ENCODE data around the gene ST7.
A peak's percentile ranks its signal among the peaks of the same experiment; 100 is the strongest.
"Not testable (repeated sequence)": the region's sequence is repeated elsewhere in the genome, so short reads cannot be mapped to it uniquely, and the experiment has no call there.

The ST7 gene

DNA sequence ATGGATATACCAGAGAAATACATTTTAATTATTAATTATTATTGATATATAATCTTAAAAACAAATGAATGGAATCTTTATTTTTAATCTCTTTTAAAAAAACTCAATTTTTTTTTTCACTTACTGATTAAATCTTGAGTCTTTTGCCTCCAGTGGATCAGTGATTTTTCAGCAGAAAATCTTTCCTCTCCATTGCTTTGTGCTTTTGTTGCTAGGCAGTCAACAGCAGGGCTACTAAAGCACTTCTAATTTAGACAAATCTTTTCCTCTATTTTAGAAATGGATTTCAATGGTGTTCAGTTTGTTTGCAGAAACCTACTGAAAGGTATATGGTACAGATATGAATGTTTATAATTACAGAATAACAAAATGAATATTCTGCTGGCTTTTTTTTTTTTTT lies 143.6 kb downstream of the ST7 start:
- no peak for DNase-seq (ENCODE audit: low read depth)

- DNase-seq (ENCODE audit: low read depth) = no peak
Measured at GRCh38 chr7:117097860-117098259, 144.6 kb downstream of the ST7 start.

GRCh38 chr7:117098457-117098856 lies 145.2 kb downstream of the ST7 start:
- peak; percentile 95 for DNase-seq (ENCODE audit: low read depth)

DNA sequence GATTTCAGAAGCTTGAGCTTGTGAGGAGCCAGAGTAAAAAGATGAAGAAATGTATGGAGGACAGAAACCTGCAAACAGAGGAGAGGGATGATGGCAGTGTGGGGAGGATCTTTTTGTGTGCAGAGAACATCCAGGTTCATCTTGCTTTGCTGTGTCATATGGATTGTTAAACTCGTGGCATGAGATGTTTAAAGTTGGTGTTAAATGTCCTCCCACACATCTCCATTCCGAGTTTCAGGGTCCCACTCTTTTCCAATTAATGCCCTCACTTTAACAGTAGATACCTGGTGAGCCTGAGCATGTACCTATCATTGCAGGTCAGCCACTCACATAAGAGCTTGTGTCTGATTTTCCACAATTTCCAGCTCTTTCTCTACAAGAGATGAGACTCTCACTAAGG lies 147.7 kb downstream of the ST7 start:
- DNase-seq (ENCODE audit: low read depth) = no peak

DNA sequence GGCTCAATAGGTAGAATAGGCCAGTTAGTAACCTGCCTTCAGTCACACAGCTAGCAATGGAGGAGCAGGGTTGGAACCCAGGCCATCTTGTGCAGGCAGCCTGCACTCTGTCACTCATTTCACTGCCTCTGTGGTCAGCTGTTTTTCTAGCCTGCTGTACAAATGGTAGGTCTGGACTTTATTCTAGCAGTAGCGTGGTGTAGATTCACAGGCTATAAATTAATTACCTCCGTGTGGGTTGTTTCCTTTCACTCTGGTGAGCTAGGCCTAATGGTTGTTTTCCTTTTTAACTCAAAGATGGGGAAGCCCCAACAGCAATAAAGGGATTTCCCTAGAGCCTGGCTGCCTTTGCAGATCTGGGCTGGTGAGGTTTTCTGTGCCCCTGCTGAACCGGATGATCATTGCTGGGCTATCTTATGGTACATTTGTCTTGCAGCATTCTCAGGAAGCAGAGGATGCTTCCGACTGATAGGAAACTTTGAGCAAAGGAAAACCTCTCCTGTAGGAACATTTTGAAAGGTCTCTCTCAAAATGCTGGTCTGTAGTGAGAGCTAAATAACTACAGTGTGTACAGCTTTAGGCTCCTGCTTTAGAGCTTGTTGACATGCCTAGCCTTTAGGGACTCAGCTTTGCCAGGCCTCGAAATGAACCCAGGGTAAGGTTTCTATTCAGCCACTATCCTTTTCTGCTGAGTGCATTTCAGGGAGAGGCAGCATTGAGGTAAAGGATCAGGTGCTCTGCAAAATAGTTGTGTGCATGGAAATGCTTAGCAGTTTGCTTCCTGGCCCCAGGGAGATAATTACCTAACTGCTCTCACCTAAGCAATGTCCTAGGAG lies 157.4 kb downstream of the ST7 start:
- no peak for DNase-seq (ENCODE audit: low read depth)

DNA sequence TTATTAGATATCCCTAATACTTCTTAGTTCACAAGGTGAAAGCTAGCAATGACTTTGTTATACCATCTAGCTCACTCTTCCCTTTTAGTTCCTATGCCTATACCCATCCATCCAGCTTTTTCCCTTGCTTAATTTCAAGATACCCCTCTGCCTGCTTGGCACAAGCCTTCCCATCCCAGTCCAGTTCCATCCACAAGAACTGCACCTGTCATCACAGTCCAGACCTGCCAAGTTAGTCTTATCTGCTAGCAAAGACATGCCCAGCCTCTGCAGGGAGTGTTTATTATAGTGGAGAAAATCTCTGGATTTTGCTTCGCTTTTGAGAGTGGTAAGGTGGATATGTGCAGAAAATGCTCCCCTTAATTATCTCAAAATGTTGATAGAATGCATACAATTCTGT lies 158.2 kb downstream of the ST7 start:
- no peak for DNase-seq (ENCODE audit: low read depth)

GRCh38 chr7:117112640-117113039 lies 159.3 kb downstream of the ST7 start:
- no peak for DNase-seq (ENCODE audit: low read depth)

GRCh38 chr7:117113871-117114270 lies 160.6 kb downstream of the ST7 start:
- DNase-seq (ENCODE audit: low read depth) = no peak

DNA sequence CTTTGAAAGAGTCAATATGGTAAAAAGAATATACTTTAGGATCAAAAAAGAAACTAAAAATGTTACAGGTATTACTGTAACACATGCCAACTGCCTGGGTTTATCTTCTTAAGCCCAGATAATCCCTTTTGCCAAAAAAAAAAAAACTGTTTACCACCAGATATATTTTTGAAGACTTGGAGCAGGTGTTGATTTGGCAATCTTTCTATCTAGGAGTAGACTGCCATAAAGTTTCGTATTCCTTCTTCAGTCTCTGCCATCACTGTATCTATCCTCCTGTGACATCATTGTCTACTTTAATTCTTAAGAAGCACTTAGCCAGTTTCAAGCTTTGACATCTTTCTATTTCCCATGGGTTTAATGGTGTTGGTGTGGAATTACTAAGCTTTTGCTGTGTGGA lies 161.0 kb downstream of the ST7 start:
- DNase-seq (ENCODE audit: low read depth) = no peak

DNA sequence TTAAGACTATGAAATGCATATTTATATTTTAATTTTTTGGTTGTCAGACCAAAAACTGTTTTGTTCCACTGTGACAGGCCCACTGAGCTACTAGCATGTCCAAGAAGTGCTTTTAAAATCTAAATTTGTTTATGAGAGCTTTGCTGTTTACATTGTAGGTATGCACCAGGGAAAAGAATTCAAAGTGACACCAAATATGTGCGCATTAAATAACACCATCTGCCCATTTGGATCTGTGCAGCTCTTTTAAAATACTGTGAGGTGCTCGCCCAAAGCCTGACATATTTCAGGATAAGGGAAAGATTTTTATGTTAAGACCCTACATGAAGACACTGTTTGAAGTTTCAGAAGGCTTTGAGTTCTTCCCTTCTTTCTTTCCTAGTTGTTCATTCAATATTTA lies 162.9 kb downstream of the ST7 start:
- DNase-seq (ENCODE audit: low read depth) = no peak

DNA sequence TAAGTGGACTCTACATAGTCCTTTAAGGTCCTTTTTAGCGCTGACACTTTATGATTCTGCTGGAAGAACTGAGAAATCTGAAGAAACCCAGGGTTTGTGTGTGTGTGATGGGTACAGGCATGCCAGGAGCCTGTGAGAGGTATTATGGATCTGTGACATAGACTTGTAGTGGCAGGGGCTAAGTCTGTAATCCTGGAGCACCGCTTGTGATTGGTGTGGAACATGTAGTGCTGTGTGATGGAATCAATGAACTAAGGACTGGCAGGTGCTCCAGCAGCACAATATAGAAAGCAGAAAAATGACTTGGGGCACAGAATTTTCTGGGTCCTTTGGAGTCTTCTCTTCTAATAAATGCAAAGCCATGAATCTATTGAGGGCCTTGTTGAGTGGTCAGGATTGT lies 163.9 kb downstream of the ST7 start:
- no peak for DNase-seq (ENCODE audit: low read depth)

DNA sequence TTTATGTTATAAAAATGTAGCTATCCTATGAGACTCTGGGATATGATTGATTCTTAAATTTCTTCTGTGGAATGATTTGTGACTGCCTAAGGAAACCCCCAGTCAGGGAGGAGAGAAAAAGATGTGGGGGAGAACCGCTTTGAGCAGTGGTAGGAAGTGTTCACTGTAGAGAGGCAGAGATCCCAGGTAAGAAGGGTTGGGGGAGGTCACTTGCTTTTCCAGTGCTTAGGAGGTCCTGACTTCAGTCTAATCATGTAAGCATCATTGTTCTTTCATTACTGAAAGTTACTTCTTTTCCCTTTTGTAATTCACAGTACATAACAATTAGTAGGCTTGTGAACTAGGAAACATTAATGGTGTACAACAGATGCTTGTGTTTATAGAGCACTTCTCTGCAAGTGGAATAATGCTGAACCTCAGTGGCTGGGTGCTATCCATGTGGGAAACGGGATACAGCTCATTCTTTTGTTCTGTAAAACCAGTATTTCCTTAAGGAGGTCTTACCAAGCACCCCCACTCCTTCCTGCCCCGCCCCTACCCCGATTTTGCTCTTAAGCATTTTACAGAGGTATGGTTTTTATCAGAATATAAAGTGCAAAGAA lies 165.4 kb downstream of the ST7 start:
- DNase-seq (ENCODE audit: low read depth) = no peak

DNA sequence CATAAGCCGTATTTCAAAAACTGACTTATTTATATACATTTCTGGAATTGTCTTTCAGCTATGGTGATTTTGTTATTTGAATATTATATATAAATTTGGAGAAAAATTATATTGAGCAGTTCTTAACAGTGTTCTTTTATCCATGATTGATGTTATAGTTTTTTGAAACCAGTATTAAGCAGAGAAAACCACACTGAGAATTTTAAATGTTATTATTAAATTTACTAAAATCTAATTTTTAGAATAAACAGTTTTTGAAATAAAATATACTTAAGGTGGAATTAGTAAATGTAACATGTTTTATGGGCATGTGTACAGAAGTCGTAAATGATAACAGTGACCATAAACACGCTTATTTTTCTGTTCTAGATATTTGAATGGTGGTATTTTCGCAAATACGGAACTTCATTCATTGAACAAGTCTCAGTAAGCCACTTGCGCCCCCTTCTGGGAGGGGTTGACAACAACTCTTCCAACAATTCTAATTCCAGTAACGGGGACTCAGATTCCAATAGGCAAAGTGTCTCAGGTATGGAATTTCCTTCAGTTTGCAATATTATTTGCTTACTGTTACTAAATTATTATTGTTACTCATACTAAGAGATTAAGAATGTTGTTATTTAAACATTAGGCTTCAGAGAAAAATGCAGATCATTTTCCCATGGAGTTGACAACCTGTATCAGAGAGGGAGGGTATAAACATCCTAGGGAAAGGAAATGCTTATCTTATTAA lies 166.1 kb downstream of the ST7 start:
- peak; percentile 48 for DNase-seq (ENCODE audit: low read depth)

DNA sequence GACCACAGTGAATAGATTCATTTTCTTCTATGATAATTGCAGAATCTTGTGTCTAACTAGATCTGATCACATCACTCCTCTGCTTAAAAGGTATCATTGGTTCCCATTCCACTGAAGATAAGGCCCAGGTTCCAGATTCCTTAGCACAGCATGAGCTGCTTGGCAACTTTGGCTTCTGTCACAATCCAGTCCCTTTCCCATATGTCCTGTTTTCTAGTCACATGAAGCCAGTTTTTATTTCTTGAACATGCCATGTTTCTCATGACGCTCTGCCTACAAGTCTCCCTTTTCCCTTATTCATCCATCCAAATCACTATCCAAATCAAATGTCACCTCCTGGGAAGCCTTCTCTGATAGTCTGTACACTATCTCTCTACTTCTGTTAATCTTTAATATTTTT lies 167.0 kb downstream of the ST7 start:
- not testable (repeated sequence) for DNase-seq (ENCODE audit: low read depth)

GRCh38 chr7:117122036-117122435 lies 168.7 kb downstream of the ST7 start:
- not testable (repeated sequence) for DNase-seq (ENCODE audit: low read depth)

DNA sequence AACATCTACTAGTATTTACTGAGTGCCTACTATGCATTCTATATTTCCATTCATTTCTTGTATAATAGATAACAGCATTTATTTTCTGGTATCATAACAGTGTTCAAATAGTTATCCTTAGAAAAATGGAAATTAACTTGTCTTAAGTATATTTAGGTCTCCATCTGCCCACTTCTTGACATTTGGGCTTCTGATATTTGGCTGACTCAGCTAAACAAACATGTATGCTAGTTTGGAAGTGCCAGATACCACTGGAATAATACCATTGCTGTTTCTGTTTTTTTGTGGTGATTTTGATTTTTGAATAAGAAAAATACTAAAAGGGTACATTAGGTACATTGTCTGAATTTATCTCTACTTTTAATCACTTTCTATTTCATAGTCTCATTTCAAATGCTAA lies 169.2 kb downstream of the ST7 start:
- DNase-seq (ENCODE audit: low read depth) = no peak

GRCh38 chr7:117123311-117123926 lies 170.1 kb downstream of the ST7 start:
- DNase-seq (ENCODE audit: low read depth) = peak; percentile 22

GRCh38 chr7:117124591-117125220 lies 171.4 kb downstream of the ST7 start:
- peak; percentile 94 for DNase-seq (ENCODE audit: low read depth)

GRCh38 chr7:117126676-117127075 lies 173.4 kb downstream of the ST7 start:
- no peak for DNase-seq (ENCODE audit: low read depth)

DNA sequence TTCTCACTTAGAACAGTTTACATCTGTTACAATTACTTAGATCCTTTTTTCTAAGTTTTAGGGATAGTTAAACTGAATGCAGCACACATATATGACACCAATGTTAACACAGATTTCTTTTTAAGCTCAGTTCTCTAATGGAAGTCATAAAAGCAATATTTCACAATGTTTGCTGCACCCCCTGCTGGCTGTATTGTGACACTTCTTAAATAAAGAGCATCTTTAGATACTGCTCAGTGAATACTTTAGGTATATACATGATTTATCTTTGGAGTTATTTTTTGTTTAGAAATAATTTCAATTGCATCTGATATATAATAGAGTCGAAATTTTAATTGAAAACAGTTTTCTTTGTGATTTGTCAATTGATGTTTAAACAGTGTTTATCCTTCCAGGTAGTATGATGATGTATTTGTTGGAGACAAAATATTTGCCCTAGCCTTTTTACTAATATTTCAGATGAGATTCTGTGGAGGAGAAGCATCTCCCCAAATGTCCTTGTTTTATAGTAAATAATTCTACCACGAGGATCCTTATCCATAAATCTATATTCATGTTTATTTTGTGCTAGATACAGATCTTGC lies 174.4 kb downstream of the ST7 start:
- DNase-seq (ENCODE audit: low read depth) = no peak

- DNase-seq (ENCODE audit: low read depth) = no peak
Measured at GRCh38 chr7:117129521-117129955, 176.2 kb downstream of the ST7 start.

DNA sequence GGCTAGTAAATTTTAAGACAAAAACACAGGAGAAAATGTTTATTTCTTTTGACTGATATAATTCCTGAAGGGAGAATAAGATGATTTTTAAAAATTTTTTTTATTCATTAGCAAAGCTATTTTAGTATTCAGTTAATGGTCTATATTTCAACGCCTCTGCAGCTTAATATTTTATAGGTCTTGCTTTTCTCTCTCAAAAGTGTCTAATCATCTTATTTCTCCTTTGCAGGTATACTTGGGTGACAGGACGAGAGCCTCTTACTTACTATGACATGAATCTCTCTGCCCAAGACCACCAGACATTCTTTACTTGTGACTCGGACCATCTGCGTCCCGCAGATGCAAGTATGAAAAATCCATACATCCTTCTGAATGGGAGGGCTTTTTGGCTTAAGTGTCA lies 177.0 kb downstream of the ST7 start:
- DNase-seq (ENCODE audit: low read depth) = no peak

All from GM04504 (cell line).